Neural progenitor cell (in vitro differentiated cells): ENCODE results near the gene CTDP1. TPM values are rescaled to one million over a fixed set of nuclear protein-coding genes. Genes with fewer than 3 reads are reported as not detected.
"Not testable (repeated sequence)": the region's sequence is repeated elsewhere in the genome, so short reads cannot be mapped to it uniquely, and the experiment has no call there.

ENCODE experiments used
- DNase-seq: peaks from one replicate; pipeline ENCODE4 v3.0.0-alpha.2; 2016; ENCODE audit warnings: low spot score
- H2AFZ ChIP-seq: fragments of 200-600 bp; sonication (generic); replicated peaks from 2 replicates; pipeline ENCODE4 v1.6.1; 2016; ENCODE audit warnings: antibody characterized with exemption
- H3F3A ChIP-seq: fragments of 200-600 bp; sonication (generic); 2 replicates; pipeline ENCODE4 v1.6.1; 2016; ENCODE audit warnings: antibody characterized with exemption, low read depth
- H3K27ac ChIP-seq: fragments of 200-600 bp; sonication (generic); 2 replicates; pipeline ENCODE4 v1.5.1; 2016; ENCODE audit warnings: mild to moderate bottlenecking
- H3K27me3 ChIP-seq: fragments of 200-600 bp; sonication (generic); 2 replicates; pipeline ENCODE4 v1.6.1; 2016; ENCODE audit warnings: mild to moderate bottlenecking, moderate library complexity
- H3K36me3 ChIP-seq: fragments of 200-600 bp; sonication (generic); 2 replicates; pipeline ENCODE4 v1.5.1; 2016
- H3K4me1 ChIP-seq: fragments of 200-600 bp; sonication (generic); 2 replicates; pipeline ENCODE4 v1.6.1; 2016; ENCODE audit warnings: mixed run types
- H3K4me2 ChIP-seq: fragments of 200-600 bp; sonication (generic); 2 replicates; pipeline ENCODE4 v1.6.1; 2016
- H3K4me3 ChIP-seq: fragments of 200-600 bp; sonication (generic); 2 replicates; pipeline ENCODE4 v1.5.1; 2016
- H3K79me2 ChIP-seq: fragments of 200-600 bp; sonication (generic); 2 replicates; pipeline ENCODE4 v1.6.1; 2016; ENCODE audit warnings: low read depth
- H3K9ac ChIP-seq: fragments of 200-600 bp; sonication (generic); 2 replicates; pipeline ENCODE4 v1.6.1; 2016
- H3K9me3 ChIP-seq: fragments of 200-600 bp; sonication (generic); 2 replicates; pipeline ENCODE4 v1.5.1; 2016; ENCODE audit warnings: low read depth
- H4K20me1 ChIP-seq: fragments of 200-600 bp; sonication (generic); 2 replicates; pipeline ENCODE4 v1.6.1; 2016; ENCODE audit warnings: low read depth
- H3K27ac Mint-ChIP-seq: 3 replicates; pipeline ENCODE4 v1.8.0; 2021; ENCODE audit warnings: mixed read lengths
- H3K27me3 Mint-ChIP-seq: 2 replicates; pipeline ENCODE4 v1.8.0; 2022; ENCODE audit warnings: low read depth, mild to moderate bottlenecking, inconsistent platforms, moderate library complexity, mixed read lengths; ENCODE audit not compliant: insufficient read depth
- H3K36me3 Mint-ChIP-seq: 3 replicates; pipeline ENCODE4 v1.8.0; 2021; ENCODE audit warnings: mixed read lengths
- H3K4me1 Mint-ChIP-seq: 3 replicates; pipeline ENCODE4 v1.8.0; 2021; ENCODE audit warnings: mixed read lengths
- H3K4me3 Mint-ChIP-seq: 3 replicates; pipeline ENCODE4 v1.8.0; 2021; ENCODE audit warnings: mild to moderate bottlenecking, moderate library complexity, mixed read lengths
- H3K9me3 Mint-ChIP-seq: 3 replicates; pipeline ENCODE4 v1.8.0; 2020; ENCODE audit warnings: mixed read lengths
- EZH2 ChIP-seq: fragments of 200-600 bp; sonication (generic); IDR thresholded peaks from 2 replicates; pipeline ENCODE4 v1.6.1; 2017; ENCODE audit warnings: antibody characterized with exemption, mild to moderate bottlenecking, moderate library complexity
- EZH2phosphoT487 ChIP-seq: fragments of 200-600 bp; sonication (generic); IDR thresholded peaks from 2 replicates; pipeline ENCODE4 v1.6.1; 2017; ENCODE audit warnings: antibody characterized with exemption
- total RNA-seq: library from RNA; depleted of rRNA; stranded (reverse); fragments of >200 nt; gene quantifications from 2 replicates; pipeline ENCODE4 v1.2.3, GENCODE V29; 2015; ENCODE audit warnings: low replicate concordance
- TF ChIP-seq, protein P1 (sequence below): fragments of 200-600 bp; sonication (generic); IDR thresholded peaks from 2 replicates; pipeline ENCODE4 v1.5.1; 2017; ENCODE audit warnings: antibody characterized with exemption, mild to moderate bottlenecking

Gene CTDP1
- total RNA-seq, 1 donor from 2014 or later: 11.8 TPM

DNA sequence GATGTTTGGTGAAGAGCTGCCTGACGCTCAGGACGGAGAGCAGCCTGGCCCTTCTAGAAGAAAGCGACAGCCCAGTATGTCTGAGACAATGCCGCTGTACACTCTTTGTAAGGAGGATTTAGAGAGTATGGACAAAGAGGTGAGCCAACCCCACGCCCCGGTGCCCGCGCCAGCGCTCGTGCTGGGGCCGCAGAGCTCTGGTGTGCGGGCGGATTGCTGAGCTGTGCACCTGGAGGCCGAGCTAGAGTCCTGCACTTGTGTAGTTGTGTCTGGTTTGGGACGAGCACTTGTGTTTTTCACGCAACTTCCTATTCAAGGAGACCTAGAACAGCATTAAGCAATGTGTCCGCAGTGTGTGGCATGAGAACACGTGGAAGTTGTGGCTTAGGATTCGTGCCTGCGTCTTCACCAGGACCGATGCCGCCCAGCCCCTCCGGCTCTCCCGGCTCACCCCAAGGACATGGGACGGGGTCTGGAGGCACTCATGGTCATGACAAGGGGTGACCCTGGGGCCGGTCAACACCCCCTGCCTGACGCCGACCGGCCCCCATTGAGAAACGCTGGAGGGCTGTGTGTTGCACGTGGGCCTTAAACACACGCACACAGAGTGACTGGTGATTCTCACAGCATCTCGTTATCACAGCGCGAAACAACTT, 49.5 kb downstream of the CTDP1 start:
- TF ChIP-seq EZH2phosphoT487 (no peak), EZH2 (no peak)
- TF ChIP-seq, protein P1, sequence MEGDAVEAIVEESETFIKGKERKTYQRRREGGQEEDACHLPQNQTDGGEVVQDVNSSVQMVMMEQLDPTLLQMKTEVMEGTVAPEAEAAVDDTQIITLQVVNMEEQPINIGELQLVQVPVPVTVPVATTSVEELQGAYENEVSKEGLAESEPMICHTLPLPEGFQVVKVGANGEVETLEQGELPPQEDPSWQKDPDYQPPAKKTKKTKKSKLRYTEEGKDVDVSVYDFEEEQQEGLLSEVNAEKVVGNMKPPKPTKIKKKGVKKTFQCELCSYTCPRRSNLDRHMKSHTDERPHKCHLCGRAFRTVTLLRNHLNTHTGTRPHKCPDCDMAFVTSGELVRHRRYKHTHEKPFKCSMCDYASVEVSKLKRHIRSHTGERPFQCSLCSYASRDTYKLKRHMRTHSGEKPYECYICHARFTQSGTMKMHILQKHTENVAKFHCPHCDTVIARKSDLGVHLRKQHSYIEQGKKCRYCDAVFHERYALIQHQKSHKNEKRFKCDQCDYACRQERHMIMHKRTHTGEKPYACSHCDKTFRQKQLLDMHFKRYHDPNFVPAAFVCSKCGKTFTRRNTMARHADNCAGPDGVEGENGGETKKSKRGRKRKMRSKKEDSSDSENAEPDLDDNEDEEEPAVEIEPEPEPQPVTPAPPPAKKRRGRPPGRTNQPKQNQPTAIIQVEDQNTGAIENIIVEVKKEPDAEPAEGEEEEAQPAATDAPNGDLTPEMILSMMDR: no peak
- no peak overlapping the region for H3K4me2 ChIP-seq
- peaks cover 74% of the 10 kb centered on the region for H3K36me3 Mint-ChIP-seq
- no peak overlapping the region for H3K9ac ChIP-seq
- H3K79me2 ChIP-seq: no peaks in the 10 kb centered on the region
- H3K36me3 ChIP-seq: peaks cover 13% of the 10 kb centered on the region
- H3K4me1 ChIP-seq: no peaks in the 10 kb centered on the region
- H3K4me3 ChIP-seq: no peak overlapping the region
- H3K9me3 ChIP-seq: peaks cover 6% of the 10 kb centered on the region
- H3K27ac Mint-ChIP-seq: no peak overlapping the region
- no peaks in the 10 kb centered on the region for H4K20me1 ChIP-seq
- H3K4me3 Mint-ChIP-seq: no peak overlapping the region
- no peak for DNase-seq
- no peaks in the 10 kb centered on the region for H3F3A ChIP-seq
- no peak overlapping the region for H2AFZ ChIP-seq
- H3K4me1 Mint-ChIP-seq: no peaks in the 10 kb centered on the region
- no peak overlapping the region for H3K27ac ChIP-seq
- peaks cover 38% of the 10 kb centered on the region for H3K9me3 Mint-ChIP-seq
- H3K27me3 Mint-ChIP-seq: no peaks in the 10 kb centered on the region
- H3K27me3 ChIP-seq: no peaks in the 10 kb centered on the region

DNA sequence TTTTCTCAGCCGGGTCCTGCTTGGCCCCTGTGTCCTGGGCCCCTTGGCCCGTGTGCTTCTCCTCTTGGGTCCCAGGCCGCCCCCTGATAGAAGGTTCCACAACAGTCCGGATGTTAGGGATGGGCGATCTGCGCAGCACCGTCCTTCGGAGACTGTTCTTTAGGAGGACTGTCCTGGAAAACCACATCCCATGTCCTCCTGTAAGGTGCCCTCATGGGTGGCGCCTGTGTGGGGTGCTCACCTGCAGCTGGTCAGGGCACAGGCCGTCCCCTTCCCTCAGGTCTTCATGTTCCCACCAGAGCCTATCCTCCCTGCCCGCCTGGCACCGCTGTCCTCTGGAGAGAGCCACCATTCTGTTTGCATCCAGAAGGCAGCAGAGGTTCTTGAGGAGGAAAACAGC, 50.0 kb downstream of the CTDP1 start:
- peaks cover 39% of the 10 kb centered on the region for H3K9me3 Mint-ChIP-seq
- H3F3A ChIP-seq: no peaks in the 10 kb centered on the region
- H3K27ac Mint-ChIP-seq: no peak overlapping the region
- H3K4me3 Mint-ChIP-seq: no peak overlapping the region
- H4K20me1 ChIP-seq: no peaks in the 10 kb centered on the region
- H3K27me3 ChIP-seq: no peaks in the 10 kb centered on the region
- H3K4me1 ChIP-seq: no peaks in the 10 kb centered on the region
- peaks cover 6% of the 10 kb centered on the region for H3K9me3 ChIP-seq
- H3K27ac ChIP-seq: no peak overlapping the region
- H3K4me1 Mint-ChIP-seq: no peaks in the 10 kb centered on the region
- H3K36me3 ChIP-seq: peaks cover 13% of the 10 kb centered on the region
- no peak for TF ChIP-seq EZH2
- TF ChIP-seq EZH2phosphoT487: no peak
- TF ChIP-seq, protein P1: no peak
- DNase-seq: no peak
- peaks cover 71% of the 10 kb centered on the region for H3K36me3 Mint-ChIP-seq
- no peak overlapping the region for H3K4me3 ChIP-seq
- H3K9ac ChIP-seq: no peak overlapping the region
- H3K27me3 Mint-ChIP-seq: no peaks in the 10 kb centered on the region
- H3K79me2 ChIP-seq: no peaks in the 10 kb centered on the region
- no peak overlapping the region for H2AFZ ChIP-seq
- H3K4me2 ChIP-seq: no peak overlapping the region

DNA sequence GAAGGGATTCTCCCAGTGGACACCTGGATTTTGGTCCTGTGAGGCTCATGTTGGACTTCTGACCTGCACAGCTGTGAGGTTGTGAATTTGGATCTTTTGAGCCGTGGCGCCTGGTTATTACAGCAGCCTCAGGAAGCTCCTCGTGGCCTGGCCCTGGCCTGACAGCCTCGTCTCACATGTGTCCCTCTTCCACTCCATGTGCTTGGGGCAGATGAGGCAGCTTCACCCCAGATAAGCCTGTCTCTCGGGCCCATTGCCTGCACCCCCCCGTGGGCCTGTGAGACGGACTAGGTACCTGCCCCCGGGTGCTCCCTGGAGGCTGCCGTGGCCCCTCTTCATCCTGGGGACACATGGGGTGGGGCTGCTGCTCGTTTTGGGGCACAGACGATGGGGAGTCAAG, 51.2 kb downstream of the CTDP1 start:
- Mint-ChIP-seq H3K27me3 (no peaks in the 10 kb centered on the region), H3K36me3 (peaks cover 60% of the 10 kb centered on the region), H3K9me3 (peaks cover 39% of the 10 kb centered on the region), H3K27ac (no peak overlapping the region), H3K4me1 (no peaks in the 10 kb centered on the region), H3K4me3 (no peak overlapping the region)
- Histone ChIP-seq H2AFZ (no peak overlapping the region), H3K27me3 (no peaks in the 10 kb centered on the region), H3K9me3 (peaks cover 6% of the 10 kb centered on the region), H3K79me2 (no peaks in the 10 kb centered on the region), H3K4me2 (no peak overlapping the region), H3K9ac (no peak overlapping the region), H3K36me3 (peaks cover 13% of the 10 kb centered on the region), H4K20me1 (no peaks in the 10 kb centered on the region), H3K4me1 (no peaks in the 10 kb centered on the region), H3F3A (no peaks in the 10 kb centered on the region), H3K27ac (no peak overlapping the region), H3K4me3 (no peak overlapping the region)
- TF ChIP-seq EZH2phosphoT487 (no peak), EZH2 (no peak)
- TF ChIP-seq, protein P1: no peak
- no peak for DNase-seq

GRCh38 chr18:79731881-79732720, 52.5 kb downstream of the CTDP1 start:
- not testable (repeated sequence) for H3K27me3 ChIP-seq, H3K27me3 Mint-ChIP-seq, H3F3A ChIP-seq, H3K4me1 Mint-ChIP-seq, H2AFZ ChIP-seq, H3K9me3 ChIP-seq, H3K79me2 ChIP-seq, DNase-seq, H3K27ac ChIP-seq, H3K4me3 Mint-ChIP-seq, H4K20me1 ChIP-seq, H3K4me1 ChIP-seq, H3K4me2 ChIP-seq, H3K27ac Mint-ChIP-seq, H3K4me3 ChIP-seq, H3K9ac ChIP-seq
- peaks cover 56% of the 10 kb centered on the region for H3K36me3 Mint-ChIP-seq
- peaks cover 36% of the 10 kb centered on the region for H3K9me3 Mint-ChIP-seq
- H3K36me3 ChIP-seq: peaks cover 13% of the 10 kb centered on the region
